HFF-Myc (cell line): ENCODE results near the gene NAV1.

Source experiments
- DNase-seq: peaks from one replicate; pipeline ENCODE4 v3.0.0-alpha.2; 2011; ENCODE audit warnings: low read depth; ENCODE audit errors: extremely low read depth
- H3K4me3 ChIP-seq: replicated peaks from 2 replicates; pipeline ENCODE4 v1.5.1; 2011; ENCODE audit warnings: low read depth, mild to moderate bottlenecking, control low read depth, low read length
- TF ChIP-seq, protein P1 (sequence below): IDR thresholded peaks from 2 replicates; pipeline ENCODE4 v1.5.1; 2012; ENCODE audit warnings: mild to moderate bottlenecking, low read depth, low read length, control low read depth; ENCODE audit errors: missing control alignments

Gene NAV1

DNA sequence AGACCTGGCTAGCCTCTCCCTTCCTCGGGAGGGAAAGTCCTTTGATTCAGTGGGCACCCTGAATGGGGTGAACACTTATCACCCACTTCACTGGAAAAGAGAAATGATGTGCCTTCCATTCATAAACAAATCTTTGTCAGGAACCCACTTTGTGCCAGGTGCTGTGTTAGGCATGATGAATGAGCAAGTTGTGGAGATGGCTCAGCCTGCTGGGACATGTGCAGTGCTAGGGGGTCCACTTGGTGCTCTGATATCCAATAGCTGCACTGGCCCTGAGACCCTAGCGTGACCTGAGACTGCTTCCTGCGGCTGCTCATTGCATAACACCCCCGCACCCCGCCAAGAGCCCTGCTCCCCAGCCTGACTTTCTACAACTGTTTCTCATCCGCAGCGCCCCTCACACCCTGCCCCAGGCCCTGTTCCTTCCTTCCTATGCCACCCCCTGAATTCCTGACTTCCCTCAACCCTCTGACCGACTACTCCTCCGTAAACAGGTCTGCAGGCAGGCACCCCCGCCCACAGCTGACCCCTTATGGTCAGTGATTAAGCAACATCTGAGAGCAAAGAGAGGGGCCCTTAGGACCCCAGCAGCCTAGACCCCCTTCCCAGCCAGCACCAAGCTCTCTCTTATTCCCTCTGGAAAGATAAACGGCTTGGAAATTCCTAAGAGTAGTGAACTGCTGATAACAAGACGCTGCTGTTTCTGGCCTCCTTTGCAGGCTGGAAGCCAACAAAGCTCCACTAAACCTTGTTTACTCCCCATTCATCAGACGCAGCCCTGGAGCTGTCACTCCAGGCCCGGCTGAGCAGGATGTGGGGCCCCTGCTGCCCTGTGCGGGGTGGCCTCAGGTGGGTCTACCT, 44.9 kb upstream of the NAV1 start:
- DNase-seq, result no peak
- TF ChIP-seq, protein P1, sequence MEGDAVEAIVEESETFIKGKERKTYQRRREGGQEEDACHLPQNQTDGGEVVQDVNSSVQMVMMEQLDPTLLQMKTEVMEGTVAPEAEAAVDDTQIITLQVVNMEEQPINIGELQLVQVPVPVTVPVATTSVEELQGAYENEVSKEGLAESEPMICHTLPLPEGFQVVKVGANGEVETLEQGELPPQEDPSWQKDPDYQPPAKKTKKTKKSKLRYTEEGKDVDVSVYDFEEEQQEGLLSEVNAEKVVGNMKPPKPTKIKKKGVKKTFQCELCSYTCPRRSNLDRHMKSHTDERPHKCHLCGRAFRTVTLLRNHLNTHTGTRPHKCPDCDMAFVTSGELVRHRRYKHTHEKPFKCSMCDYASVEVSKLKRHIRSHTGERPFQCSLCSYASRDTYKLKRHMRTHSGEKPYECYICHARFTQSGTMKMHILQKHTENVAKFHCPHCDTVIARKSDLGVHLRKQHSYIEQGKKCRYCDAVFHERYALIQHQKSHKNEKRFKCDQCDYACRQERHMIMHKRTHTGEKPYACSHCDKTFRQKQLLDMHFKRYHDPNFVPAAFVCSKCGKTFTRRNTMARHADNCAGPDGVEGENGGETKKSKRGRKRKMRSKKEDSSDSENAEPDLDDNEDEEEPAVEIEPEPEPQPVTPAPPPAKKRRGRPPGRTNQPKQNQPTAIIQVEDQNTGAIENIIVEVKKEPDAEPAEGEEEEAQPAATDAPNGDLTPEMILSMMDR, result no peak
- H3K4me3 ChIP-seq, result no peak overlapping the region

DNA sequence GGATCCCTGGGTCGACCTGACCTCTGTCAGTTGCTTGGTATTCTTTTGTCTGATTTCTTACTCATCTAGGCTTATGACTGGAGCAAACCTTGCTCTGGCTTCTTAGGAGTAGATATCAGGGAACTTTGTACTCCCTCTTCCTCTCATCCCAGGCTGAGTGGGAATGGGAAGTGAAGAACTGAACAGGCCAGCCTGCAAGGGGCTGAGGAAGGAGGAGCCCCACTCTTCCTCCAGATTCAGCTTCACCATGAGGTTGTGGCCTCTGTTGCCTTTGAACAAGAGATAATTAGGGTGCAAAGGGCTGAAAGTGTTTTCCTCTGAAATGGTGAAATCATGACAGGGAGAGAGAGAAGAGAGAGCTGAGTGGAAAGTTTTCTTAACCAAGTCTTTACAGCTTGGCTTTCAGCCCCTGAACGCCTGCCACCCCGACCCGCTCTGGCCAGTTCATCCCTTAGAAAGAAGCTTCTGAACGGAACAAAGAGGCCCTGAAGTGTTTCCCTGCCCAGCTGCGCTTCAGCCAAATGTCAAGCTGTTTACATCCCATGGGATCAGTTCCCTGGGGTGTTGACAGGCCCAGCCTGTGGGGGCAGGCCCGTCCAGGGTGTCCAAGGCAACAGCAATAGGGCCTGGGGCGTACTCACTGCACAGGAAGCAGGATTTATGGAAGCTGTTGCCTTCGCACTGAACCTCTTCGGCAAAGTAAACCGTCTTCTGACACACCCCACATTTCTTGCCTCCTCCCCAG, 43.2 kb upstream of the NAV1 start:
- DNase-seq, result no peak
- TF ChIP-seq, protein P1, result no peak
- H3K4me3 ChIP-seq, result no peak overlapping the region

- no peak overlapping the region for H3K4me3 ChIP-seq
- no peak for DNase-seq
- TF ChIP-seq, protein P1, result no peak
Measured at GRCh38 chr1:201496296-201496690, 42.6 kb upstream of the NAV1 start.

GRCh38 chr1:201497935-201498509, 40.9 kb upstream of the NAV1 start:
- no peak for DNase-seq
- no peak overlapping the region for H3K4me3 ChIP-seq
- TF ChIP-seq, protein P1, result no peak

GRCh38 chr1:201498621-201499020, 40.3 kb upstream of the NAV1 start:
- no peak for DNase-seq
- TF ChIP-seq, protein P1, result no peak
- no peak overlapping the region for H3K4me3 ChIP-seq

DNA sequence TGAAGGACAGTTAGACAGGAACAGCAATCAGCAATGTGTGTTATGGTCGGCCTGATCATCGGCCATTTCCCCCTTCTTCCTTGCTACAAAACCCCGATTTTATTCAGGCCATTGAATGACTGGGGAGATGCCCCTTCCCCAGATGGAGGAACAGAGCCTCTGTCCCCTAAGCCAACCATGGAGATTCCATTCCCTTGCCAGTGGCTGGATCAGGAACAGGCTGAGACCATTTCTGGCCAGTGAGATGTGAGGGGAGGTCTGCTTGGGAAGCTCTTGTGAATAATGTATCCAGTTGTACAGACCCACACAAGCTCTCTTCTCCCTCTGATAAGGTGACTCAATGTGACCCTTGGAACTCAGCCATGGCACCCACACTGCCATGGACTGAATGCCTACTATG, 39.7 kb upstream of the NAV1 start:
- TF ChIP-seq, protein P1, result no peak
- no peak for DNase-seq
- no peak overlapping the region for H3K4me3 ChIP-seq
